Kidney tubule cell (primary cell): ENCODE data around the gene CEACAM7.

Experiments used
- DNase-seq: peaks from one replicate; pipeline ENCODE4 v3.0.0-alpha.2; 2018; ENCODE audit warnings: low spot score

Gene CEACAM7

GRCh38 chr19:41700381-41701195, 12.5 kb upstream of the CEACAM7 start:
- peak; percentile 70 for DNase-seq

DNA sequence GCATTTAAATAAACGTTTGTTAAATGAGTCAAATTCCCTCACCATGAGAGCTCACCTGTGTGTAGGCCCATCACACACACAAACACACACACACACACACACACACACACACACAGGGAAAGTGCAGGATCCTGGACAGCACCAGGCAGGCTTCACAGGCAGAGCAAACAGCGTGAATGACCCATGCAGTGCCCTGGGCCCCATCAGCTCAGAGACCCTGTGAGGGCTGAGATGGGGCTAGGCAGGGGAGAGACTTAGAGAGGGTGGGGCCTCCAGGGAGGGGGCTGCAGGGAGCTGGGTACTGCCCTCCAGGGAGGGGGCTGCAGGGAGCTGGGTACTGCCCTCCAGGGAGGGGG, 11.9 kb upstream of the CEACAM7 start:
- DNase-seq: peak; percentile 38

DNA sequence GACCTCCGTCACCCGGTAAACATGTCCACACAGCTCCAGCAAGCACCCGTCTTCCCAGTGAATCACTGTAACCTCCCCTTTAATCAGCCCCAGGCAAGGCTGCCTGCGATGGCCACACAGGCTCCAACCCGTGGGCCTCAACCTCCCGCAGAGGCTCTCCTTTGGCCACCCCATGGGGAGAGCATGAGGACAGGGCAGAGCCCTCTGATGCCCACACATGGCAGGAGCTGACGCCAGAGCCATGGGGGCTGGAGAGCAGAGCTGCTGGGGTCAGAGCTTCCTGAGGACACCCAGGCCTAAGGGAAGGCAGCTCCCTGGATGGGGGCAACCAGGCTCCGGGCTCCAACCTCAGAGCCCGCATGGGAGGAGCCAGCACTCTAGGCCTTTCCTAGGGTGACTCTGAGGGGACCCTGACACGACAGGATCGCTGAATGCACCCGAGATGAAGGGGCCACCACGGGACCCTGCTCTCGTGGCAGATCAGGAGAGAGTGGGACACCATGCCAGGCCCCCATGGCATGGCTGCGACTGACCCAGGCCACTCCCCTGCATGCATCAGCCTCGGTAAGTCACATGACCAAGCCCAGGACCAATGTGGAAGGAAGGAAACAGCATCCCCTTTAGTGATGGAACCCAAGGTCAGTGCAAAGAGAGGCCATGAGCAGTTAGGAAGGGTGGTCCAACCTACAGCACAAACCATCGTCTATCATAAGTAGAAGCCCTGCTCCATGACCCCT, 11.3 kb upstream of the CEACAM7 start:
- peak; percentile 1 for DNase-seq

DNA sequence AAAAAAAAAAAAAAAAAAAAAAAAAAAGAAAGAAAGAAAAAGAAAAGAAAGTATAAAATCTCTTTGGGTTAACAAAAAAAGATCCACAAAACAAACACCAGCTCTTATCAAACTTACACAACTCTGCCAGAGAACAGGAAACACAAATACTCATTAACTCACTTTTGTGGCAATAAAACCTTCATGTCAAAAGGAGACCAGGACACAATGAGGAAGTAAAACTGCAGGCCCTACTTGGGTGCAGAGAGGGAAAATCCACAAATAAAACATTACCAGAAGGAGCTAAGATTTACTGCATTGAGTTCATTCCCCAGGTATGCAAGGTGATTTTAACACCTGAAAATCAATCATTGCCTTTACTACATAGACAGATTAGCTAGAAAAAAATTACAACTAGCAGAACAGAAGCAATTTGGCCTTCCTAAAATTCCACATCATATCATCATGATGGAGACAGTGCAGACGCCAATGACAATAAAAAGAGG, 10.7 kb upstream of the CEACAM7 start:
- DNase-seq: peak; percentile 94

GRCh38 chr19:41697198-41697855, 9.3 kb upstream of the CEACAM7 start:
- DNase-seq: no peak

DNA sequence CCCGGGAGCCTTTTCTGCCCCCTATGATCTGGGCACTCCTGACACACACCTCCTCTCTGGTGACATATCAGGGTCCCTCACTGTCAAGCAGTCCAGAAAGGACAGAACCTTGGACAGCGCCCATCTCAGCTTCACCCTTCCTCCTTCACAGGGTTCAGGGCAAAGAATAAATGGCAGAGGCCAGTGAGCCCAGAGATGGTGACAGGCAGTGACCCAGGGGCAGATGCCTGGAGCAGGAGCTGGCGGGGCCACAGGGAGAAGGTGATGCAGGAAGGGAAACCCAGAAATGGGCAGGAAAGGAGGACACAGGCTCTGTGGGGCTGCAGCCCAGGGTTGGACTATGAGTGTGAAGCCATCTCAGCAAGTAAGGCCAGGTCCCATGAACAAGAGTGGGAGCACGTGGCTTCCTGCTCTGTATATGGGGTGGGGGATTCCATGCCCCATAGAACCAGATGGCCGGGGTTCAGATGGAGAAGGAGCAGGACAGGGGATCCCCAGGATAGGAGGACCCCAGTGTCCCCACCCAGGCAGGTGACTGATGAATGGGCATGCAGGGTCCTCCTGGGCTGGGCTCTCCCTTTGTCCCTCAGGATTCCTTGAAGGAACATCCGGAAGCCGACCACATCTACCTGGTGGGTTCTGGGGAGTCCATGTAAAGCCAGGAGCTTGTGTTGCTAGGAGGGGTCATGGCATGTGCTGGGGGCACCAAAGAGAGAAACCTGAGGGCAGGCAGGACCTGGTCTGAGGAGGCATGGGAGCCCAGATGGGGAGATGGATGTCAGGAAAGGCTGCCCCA, 8.5 kb upstream of the CEACAM7 start:
- peak; percentile 17 for DNase-seq

DNA sequence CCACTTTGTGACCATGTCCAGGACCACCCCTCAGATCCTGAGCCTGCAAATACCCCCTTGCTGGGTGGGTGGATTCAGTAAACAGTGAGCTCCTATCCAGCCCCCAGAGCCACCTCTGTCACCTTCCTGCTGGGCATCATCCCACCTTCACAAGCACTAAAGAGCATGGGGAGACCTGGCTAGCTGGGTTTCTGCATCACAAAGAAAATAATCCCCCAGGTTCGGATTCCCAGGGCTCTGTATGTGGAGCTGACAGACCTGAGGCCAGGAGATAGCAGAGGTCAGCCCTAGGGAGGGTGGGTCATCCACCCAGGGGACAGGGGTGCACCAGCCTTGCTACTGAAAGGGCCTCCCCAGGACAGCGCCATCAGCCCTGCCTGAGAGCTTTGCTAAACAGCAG, 7.7 kb upstream of the CEACAM7 start:
- DNase-seq: no peak

DNA sequence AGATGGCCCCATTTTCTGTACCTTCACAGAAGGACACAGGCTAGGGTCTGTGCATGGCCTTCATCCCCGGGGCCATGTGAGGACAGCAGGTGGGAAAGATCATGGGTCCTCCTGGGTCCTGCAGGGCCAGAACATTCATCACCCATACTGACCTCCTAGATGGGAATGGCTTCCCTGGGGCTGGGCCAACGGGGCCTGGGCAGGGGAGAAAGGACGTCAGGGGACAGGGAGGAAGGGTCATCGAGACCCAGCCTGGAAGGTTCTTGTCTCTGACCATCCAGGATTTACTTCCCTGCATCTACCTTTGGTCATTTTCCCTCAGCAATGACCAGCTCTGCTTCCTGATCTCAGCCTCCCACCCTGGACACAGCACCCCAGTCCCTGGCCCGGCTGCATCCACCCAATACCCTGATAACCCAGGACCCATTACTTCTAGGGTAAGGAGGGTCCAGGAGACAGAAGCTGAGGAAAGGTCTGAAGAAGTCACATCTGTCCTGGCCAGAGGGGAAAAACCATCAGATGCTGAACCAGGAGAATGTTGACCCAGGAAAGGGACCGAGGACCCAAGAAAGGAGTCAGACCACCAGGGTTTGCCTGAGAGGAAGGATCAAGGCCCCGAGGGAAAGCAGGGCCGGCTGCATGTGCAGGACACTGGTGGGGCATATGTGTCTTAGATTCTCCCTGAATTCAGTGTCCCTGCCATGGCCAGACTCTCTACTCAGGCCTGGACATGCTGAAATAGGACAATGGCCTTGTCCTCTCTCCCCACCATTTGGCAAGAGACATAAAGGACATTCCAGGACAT, 7.0 kb upstream of the CEACAM7 start:
- DNase-seq: no peak

DNA sequence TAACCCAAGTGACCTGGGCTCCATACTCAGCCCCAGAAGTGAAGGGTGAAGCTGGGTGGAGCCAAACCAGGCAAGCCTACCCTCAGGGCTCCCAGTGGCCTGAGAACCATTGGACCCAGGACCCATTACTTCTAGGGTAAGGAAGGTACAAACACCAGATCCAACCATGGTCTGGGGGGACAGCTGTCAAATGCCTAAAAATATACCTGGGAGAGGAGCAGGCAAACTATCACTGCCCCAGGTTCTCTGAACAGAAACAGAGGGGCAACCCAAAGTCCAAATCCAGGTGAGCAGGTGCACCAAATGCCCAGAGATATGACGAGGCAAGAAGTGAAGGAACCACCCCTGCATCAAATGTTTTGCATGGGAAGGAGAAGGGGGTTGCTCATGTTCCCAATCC, 6.1 kb upstream of the CEACAM7 start:
- no peak for DNase-seq

DNA sequence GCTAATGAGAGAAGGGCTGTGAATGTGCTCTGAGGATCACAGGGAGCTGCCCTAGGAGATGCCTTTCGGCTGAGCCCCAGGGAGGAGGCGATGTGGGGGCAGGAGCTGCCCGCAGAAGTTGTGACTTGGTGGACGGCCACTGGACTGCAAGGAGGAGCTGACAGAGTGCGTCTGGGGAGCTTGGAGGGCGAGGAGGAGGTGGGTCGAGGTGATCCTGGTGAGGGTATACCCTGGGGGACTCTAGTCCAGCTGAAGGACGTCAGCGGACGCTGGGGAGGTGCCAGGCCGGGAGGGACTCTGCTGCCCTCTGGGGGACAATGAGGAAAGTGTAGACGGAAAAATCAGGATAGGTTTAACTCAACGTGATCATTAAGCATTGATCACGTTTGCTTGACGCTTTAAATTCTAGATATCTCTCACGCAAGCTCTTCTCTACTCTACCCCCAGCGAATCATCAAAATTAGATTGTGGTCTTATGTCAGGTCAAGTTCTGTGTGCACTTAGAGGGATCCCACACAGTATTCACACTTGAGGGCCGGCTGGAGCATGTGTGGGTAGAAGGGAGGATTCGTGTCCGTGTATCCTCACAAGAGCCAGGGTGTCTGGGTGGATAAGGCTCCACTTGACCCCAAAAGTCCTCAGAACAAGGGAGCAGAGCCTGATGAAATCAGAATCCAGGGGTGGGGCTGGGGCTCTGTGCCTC, 3.3 kb upstream of the CEACAM7 start:
- peak; percentile 30 for DNase-seq

DNA sequence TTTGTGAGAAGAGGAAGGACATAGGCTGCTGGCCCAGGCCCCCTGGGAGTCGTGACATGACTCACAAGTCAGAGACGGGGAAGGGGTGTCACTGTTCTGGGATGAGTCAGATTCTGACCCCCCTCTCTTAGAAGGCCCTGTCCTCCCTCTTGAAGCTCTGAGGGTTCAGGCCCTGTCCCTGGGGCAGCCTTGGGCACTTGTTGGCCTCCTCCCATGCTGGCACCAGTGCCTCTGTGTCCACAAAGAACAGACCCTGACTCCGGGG, 2.7 kb upstream of the CEACAM7 start:
- DNase-seq: no peak

DNA sequence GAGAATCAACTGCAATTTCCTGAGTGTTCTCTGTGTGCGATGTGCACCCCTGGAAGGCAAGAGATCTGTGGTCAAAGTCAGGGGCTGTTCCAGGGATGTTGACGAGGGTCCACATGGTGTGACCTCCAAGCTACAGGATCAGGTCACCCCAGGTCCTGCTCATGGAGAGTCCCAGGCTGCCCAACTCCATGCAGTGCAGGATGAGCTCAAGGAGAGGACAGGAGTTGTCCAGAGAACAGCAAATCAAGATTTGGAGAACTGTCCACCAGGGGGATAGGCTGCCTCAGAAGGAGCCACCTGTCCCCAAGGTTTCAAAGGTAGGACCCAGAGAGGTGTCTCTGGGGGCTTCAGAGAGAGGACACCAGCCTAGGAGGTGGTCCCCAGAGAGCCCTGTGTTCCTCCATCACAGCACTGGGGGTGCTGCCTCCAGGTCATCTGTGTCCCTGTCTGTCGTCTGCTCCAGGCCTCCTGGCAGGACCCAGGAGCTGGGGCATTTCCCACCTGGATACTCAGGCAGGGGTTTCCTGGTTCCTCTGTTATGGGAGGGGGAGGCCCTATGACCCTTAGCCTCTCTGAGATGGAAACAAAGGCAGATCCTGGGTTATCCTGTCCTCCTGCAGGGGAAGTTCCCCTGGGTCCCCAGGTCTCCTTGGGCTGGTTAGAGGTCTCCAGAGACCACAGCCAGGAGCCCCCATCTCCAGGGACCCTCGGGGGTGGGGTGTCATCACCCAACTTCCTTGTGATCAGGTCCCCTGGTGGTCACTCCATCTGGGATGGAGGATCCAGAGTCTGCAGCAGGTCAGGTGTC, 2.1 kb upstream of the CEACAM7 start:
- no peak for DNase-seq

DNA sequence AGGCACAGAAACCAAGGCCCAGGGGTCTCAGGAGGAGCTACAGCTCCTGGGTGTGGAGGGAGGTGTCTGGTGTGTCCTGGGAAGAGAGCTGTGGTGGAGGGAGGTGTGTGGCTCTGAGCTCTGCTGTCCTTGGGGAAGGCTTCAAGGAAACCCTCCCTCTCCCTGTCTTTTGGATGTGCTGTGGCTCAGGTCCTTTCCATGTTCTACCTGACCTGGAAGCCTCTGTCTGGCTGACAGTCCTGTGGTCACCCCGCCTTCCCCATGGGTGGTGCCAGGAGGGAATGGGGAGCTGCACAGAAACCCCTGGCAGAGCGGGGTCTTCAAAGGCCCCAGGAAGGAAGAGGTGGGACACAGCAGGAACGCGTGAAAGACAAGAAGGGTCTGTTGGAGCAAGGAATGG, 617 bp upstream of the CEACAM7 start:
- no peak for DNase-seq

GRCh38 chr19:41687419-41687818, 651 bp downstream of the CEACAM7 start:
- no peak for DNase-seq

DNA sequence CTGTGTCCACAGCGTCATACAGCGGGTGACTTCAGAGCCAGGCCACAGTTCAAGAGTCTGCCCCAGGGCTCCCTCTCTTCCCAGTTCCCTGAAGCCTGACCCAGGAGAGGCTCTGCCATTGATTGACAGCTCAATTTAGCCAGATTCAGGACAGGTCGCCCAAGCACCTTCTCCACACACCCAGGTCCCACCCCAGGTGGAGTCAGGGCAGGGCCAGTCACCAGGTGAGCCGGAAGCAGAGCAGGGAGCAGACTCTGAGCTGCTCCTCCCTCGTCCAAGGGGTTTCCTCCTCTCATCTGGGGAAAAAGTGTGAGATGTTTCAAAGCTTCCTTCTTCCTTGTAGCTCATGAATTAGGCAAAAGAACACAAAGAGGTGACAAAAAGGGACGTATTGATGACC, 5.6 kb downstream of the CEACAM7 start:
- no peak for DNase-seq

GRCh38 chr19:41671486-41671885, 16.6 kb downstream of the CEACAM7 start:
- DNase-seq: no peak

- no peak for DNase-seq
Measured at GRCh38 chr19:41670755-41671154, 17.3 kb downstream of the CEACAM7 start.

DNA sequence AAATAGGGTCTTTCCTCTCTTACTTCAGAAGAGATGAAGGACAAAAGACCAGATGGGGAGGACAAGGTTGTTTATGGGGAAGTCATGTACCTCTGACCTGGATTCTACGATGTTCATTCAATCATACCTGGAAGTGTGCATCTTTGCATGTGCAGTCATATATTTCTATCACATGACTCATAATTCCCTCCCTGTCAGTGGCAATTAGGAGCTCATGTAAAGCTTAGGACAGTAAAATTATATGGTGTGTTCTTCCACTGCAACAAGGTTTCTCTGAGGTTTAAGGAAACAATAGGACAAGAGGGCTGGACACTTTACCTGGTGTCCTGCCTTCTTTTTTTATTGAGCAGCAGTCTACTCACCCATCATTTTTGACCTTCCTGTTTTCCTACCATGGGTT, 19.8 kb downstream of the CEACAM7 start:
- no peak for DNase-seq

- DNase-seq: no peak
Measured at GRCh38 chr19:41666075-41666474, 22.0 kb downstream of the CEACAM7 start.

- DNase-seq: no peak
Measured at GRCh38 chr19:41657157-41657556, 30.9 kb downstream of the CEACAM7 start.
